Activated T-helper 1 cell treated with anti-CD3 and anti-CD28 coated beads, Interleukin-12 subunit alpha, Interleukin-12 subunit beta, Interleukin-2, Interleukin-4 antibody, amounts not matched to agents 30 ng/mL and 10 ng/mL and 1 ng/mL, durations not matched to agents 14 hours and 24 hours and 36 hours (primary cell): ENCODE results near the gene PCLO. TPM values are rescaled to one million over a fixed set of nuclear protein-coding genes. Genes with fewer than 3 reads are reported as not detected.

Source experiments
- DNase-seq: peaks from one replicate; pipeline ENCODE4 v3.0.0; 2021; ENCODE audit warnings: low spot score
- H3K27ac Mint-ChIP-seq: one replicate; pipeline ENCODE4 v1.8.0; 2021; ENCODE audit warnings: mild to moderate bottlenecking, mixed read lengths
- H3K27me3 Mint-ChIP-seq: one replicate; pipeline ENCODE4 v1.8.0; 2022; ENCODE audit warnings: mild to moderate bottlenecking, moderate library complexity, mixed read lengths; ENCODE audit not compliant: insufficient read depth
- H3K36me3 Mint-ChIP-seq: one replicate; pipeline ENCODE4 v1.8.0; 2021; ENCODE audit warnings: low read depth, mixed read lengths
- H3K4me1 Mint-ChIP-seq: one replicate; pipeline ENCODE4 v1.8.0; 2021; ENCODE audit warnings: low read depth, mixed read lengths
- H3K4me3 Mint-ChIP-seq: one replicate; pipeline ENCODE4 v1.8.0; 2021; ENCODE audit warnings: mild to moderate bottlenecking, moderate library complexity, mixed read lengths
- H3K9me3 Mint-ChIP-seq: one replicate; pipeline ENCODE4 v1.8.0; 2021; ENCODE audit warnings: mixed read lengths
- intact Hi-C: fragments of 100-400 bp; cut with micrococcal nuclease; formaldehyde crosslinking; loops from one replicate; pipeline ENCODE4 v1.15.1; 2024
- total RNA-seq: library from RNA; stranded (reverse); gene quantifications from 2 replicates; pipeline ENCODE4 v1.2.3, GENCODE V29; 2022

PCLO gene
- total RNA-seq, 1 donor from 2014 or later, result not detected

DNA sequence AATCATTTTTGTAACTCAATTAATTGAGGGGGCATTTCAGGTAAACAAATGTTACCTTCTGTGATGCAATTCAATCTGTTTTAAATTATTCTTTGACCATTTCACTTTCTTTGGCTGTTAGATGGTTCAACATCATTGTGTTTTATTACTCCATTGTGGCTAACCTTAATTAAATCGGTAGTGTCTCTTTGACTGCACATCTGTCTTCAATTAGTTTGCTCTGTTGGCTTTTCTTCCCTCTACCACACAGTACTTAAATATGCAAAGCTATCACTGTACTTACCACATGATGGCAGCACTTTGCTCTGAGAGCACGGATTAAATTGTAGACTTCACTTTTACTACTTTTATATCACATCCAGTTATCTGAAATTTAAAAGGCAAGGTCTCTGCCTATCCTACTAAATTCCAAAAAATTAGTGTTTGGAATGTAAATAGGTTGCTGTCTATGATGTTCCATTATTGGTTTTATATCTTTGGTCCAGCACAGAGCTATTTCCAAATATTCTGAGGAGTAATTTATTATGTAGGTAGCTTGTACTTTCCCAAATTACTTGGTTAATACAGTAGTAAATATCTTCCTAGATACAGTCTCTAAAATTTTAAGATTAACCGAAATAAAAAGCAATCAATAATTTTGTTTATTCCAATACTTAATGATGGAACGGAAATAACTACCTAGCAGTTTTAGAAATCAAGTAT is 352.0 kb downstream of the PCLO start:
- no peak overlapping the region for H3K4me3 Mint-ChIP-seq
- no peak overlapping the region for H3K27ac Mint-ChIP-seq
- H3K4me1 Mint-ChIP-seq, result no peaks in the 10 kb centered on the region
- H3K9me3 Mint-ChIP-seq, result no peaks in the 10 kb centered on the region
- H3K27me3 Mint-ChIP-seq, result no peaks in the 10 kb centered on the region
- DNase-seq, result no peak
- no peaks in the 10 kb centered on the region for H3K36me3 Mint-ChIP-seq
- intact Hi-C loops, result loop anchor here (5.0 kb wide), 1 partner anchor 847 kb away; no protein-coding TSS in a partner anchor

DNA sequence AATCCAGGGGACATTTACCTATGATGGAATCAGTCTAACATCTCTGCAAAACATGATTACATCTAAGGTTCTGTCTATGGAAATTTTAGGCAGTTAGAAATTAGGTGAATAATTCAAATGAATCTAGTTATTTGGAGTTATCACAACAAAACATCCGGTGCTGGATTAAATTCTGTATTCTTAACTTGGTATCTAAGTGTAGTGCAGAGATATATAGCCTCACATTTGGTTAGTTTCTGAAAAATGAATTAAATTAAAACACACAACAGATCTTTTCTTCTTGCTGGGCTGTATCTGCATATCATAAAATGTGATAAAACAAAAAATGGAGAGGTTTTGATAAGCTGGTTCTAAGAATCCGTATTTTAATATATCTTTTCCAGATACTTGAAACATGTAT is 354.1 kb downstream of the PCLO start:
- Mint-ChIP-seq H3K36me3 (no peaks in the 10 kb centered on the region), H3K27ac (no peak overlapping the region), H3K9me3 (no peaks in the 10 kb centered on the region), H3K27me3 (no peaks in the 10 kb centered on the region), H3K4me1 (no peaks in the 10 kb centered on the region), H3K4me3 (no peak overlapping the region)
- DNase-seq, result no peak
- intact Hi-C loops, result no loop called here

DNA sequence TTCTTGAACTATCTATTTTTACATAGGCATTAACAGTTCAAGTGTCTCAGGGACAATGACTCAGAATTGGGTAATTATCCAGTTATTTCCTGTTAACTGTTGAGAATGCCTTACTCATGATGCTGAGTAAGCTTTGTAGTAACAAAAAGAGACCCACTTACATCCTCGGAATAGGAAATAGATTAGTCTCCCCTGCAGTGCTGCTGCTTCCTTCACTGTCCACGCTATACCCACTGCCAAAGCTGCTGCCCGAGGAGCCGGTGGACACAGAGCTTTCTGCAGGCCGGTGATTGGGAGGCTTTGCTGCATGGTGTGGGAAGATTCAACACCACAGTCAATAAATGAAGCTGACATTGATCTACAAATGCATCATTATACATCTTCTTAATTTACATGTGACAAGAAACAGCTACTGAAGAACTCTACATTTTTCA is 357.1 kb downstream of the PCLO start:
- intact Hi-C loops, result no loop called here
- H3K27me3 Mint-ChIP-seq, result no peaks in the 10 kb centered on the region
- no peak overlapping the region for H3K4me3 Mint-ChIP-seq
- no peaks in the 10 kb centered on the region for H3K4me1 Mint-ChIP-seq
- no peaks in the 10 kb centered on the region for H3K9me3 Mint-ChIP-seq
- no peaks in the 10 kb centered on the region for H3K36me3 Mint-ChIP-seq
- H3K27ac Mint-ChIP-seq, result no peak overlapping the region
- no peak for DNase-seq

DNA sequence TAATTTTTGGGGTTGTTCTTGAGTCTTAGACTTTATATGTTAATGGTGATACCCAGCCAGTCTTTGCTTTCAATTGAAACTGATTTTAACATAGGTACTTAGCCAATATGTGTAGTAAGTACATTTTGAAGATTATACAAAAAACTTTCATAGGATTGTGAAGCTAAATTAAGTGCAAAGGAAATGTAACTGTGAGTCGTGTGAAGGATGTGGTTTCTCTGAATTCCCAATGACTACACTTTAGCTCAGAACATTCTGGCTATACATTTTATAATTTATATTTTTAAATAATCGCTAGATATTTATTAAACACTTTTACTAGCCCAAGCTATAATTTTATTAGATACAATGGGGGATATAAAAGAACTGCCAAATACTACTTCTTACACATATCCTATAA is 359.3 kb downstream of the PCLO start:
- Mint-ChIP-seq H3K27me3 (no peaks in the 10 kb centered on the region), H3K27ac (no peak overlapping the region), H3K4me3 (no peak overlapping the region), H3K9me3 (no peaks in the 10 kb centered on the region), H3K36me3 (no peaks in the 10 kb centered on the region), H3K4me1 (no peaks in the 10 kb centered on the region)
- intact Hi-C loops, result no loop called here
- DNase-seq, result no peak

DNA sequence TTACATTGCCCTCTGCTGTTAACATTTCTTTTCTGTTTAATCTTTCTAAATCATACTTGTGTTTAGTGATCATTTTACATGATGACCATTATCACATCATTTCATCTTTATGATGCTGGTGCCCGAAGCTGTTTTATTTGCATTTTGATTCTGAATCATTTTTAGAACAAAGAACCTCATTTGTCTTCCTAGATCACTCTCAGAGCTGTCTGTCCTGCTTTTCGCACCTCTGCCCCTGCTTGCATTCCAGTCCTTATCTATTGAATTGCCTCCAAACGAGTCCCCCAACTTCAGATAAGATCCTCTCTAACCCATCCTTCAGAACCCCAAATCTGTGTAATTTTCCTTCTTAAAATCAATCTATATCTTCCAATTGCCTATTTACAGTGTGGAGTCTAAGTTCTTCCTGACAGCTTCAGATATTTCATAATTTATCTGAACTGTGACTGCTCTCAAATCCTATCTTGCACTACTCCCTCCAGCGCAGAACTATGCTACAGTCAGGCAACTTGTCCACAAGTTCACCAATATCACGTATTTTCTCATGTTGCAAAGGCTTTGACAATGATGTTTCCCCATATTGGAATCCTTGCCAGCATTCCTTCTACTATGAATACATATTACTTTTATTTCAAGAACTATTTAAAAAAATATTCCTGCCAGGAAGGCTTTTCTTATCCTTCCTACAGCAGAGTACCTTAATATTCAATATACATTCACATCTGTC is 372.6 kb downstream of the PCLO start:
- intact Hi-C loops, result no loop called here
- Mint-ChIP-seq H3K9me3 (peaks cover 3% of the 10 kb centered on the region), H3K4me1 (no peaks in the 10 kb centered on the region), H3K4me3 (no peak overlapping the region), H3K27ac (no peak overlapping the region), H3K27me3 (no peaks in the 10 kb centered on the region), H3K36me3 (no peaks in the 10 kb centered on the region)
- no peak for DNase-seq

DNA sequence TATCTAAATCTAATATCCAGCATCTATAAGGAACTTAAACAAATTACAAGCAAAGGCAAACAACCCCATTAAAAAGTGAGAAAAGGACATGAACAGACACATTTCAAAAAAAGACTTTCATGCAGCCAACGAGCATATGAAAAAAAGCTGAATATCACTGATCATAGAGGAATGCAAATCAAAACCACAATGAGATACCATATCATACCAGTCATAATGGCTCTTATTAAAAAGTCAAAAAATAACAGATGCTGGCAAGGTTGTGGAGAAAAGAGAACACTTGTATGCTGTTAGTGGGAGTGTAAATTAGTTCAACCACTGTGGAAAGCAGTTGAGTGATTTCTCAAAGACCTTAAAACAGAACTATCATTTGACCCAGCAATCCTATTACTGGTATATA is 384.7 kb downstream of the PCLO start:
- H3K4me1 Mint-ChIP-seq, result no peaks in the 10 kb centered on the region
- H3K27ac Mint-ChIP-seq, result no peak overlapping the region
- no peaks in the 10 kb centered on the region for H3K27me3 Mint-ChIP-seq
- no peaks in the 10 kb centered on the region for H3K9me3 Mint-ChIP-seq
- no peaks in the 10 kb centered on the region for H3K36me3 Mint-ChIP-seq
- no peak for DNase-seq
- no peak overlapping the region for H3K4me3 Mint-ChIP-seq
- intact Hi-C loops, result loop anchor here (10.0 kb wide), 1 partner anchor 1657 kb away; no protein-coding TSS in a partner anchor

DNA sequence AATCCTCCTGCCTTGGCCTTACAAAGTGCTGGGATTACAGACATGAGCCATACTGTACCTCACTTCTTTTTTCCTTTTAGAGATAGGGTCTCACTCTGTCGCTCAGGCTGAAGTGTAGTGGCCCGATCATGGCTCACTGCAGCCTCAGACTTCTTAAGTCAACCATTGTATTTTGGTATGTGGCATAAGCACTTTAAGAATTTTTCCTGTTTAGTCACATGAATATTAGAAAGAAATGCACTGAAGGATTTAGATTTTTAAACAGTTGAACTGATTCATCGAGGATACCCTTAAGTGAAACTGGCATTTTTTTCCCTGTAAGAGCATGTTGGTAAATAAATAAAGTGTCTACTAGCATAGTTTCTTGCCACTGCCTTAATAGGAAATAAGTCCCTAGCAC is 399.8 kb downstream of the PCLO start:
- intact Hi-C loops, result no loop called here
- no peaks in the 10 kb centered on the region for H3K4me1 Mint-ChIP-seq
- H3K36me3 Mint-ChIP-seq, result no peaks in the 10 kb centered on the region
- H3K4me3 Mint-ChIP-seq, result no peak overlapping the region
- H3K27me3 Mint-ChIP-seq, result no peaks in the 10 kb centered on the region
- DNase-seq, result no peak
- H3K27ac Mint-ChIP-seq, result no peak overlapping the region
- H3K9me3 Mint-ChIP-seq, result no peaks in the 10 kb centered on the region

DNA sequence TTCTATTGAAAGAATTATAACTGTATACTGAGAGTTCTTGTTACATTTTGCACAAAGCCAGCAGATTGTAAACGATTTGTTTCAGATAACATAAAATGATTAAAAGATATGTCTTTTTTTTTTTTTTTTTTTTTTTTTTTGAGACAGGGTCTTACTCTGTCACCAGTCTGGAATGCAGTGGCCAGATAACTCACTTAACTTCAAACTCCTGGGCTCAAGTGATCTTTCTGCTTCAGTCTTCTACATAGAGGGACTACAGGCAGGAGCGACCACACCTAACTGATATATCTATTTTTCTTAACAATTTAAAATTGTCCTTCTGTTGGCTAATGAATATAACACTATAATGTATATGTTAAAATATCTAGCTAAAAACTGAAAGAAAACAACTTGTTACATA is 401.9 kb downstream of the PCLO start:
- Mint-ChIP-seq H3K4me1 (no peaks in the 10 kb centered on the region), H3K36me3 (no peaks in the 10 kb centered on the region), H3K9me3 (no peaks in the 10 kb centered on the region), H3K27me3 (no peaks in the 10 kb centered on the region), H3K4me3 (no peak overlapping the region), H3K27ac (no peak overlapping the region)
- intact Hi-C loops, result no loop called here
- DNase-seq, result no peak

DNA sequence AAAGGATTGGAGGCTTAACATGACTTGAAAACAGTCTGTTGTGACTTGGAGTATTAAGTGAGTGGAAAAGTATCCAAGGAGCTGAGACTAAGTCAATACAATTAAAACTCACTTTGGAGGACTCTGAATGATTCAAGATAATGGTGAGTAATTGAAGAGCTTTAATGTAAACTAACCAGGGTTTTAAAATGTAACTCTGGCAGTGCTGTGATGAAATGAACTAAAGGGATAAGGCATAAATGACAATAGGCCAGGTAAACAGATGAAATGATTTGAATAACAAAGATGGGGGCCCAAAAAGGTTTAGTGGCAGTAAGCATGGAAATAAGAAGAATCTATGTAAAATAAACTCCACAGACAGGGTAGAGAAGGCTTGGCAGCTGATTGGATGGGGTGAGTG is 402.6 kb downstream of the PCLO start:
- Mint-ChIP-seq H3K27ac (no peak overlapping the region), H3K9me3 (no peaks in the 10 kb centered on the region), H3K36me3 (no peaks in the 10 kb centered on the region), H3K27me3 (no peaks in the 10 kb centered on the region), H3K4me1 (no peaks in the 10 kb centered on the region), H3K4me3 (no peak overlapping the region)
- intact Hi-C loops, result no loop called here
- DNase-seq, result no peak

DNA sequence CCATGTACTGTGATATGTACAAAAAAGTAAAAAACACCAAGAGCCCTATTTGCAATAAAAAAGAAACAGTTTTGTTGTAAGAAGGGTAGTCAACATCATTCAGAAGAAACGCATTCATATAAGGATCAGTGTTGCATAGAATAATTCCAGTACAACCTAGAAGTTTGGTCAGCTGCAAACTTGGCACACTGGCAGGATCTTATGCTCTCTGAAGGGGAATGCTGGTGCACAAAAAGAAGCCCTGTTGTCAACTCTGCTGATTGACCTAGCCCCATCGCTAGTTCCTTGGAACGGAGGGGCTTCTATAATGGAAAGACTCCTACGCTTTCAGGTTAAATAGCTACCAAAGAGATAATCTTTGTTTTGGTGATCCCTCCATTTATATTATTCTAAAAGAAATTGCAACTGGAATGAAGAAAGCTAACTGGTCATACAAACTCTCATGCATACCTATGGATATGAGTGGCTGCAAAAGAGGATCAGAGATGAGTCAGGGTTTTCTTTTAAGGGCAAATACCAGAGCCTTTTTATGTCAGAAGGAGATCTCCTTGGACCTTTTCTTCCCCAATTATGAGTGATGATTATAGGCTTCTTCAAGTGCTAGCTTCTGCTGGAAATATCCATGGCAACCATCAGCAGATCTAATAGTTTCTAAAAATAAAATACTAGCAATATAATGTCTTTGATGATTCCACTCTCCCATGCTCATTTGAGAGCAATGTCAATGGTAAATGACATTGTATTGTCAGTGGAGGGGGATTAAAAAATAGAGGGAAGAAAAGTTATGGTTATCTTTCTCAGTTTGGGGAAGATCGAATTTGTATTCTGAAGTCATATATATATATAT is 406.8 kb downstream of the PCLO start:
- DNase-seq, result no peak
- intact Hi-C loops, result no loop called here
- H3K27me3 Mint-ChIP-seq, result no peaks in the 10 kb centered on the region
- H3K36me3 Mint-ChIP-seq, result no peaks in the 10 kb centered on the region
- H3K4me3 Mint-ChIP-seq, result no peak overlapping the region
- H3K9me3 Mint-ChIP-seq, result no peaks in the 10 kb centered on the region
- no peaks in the 10 kb centered on the region for H3K4me1 Mint-ChIP-seq
- H3K27ac Mint-ChIP-seq, result no peak overlapping the region

DNA sequence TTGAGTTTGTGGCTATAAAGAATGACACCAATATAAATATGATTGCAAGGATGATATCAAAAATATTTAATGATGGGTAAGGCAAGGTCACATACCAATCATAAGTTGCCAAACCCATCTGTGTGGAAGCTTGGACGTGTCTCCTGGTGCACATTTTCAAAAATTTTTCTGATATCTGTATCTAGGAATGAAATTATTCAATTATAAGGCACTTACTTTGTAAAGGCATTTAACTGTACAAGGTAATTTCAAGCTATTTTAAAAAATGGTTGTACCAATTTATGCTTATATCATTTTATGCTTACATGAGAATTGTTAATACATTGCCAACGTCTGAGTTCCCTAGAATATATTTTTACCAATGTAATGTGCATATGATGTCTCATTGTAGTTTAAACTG is 412.7 kb downstream of the PCLO start:
- H3K4me1 Mint-ChIP-seq, result no peaks in the 10 kb centered on the region
- no peaks in the 10 kb centered on the region for H3K9me3 Mint-ChIP-seq
- intact Hi-C loops, result no loop called here
- no peak for DNase-seq
- H3K27ac Mint-ChIP-seq, result no peak overlapping the region
- no peaks in the 10 kb centered on the region for H3K36me3 Mint-ChIP-seq
- H3K4me3 Mint-ChIP-seq, result no peak overlapping the region
- H3K27me3 Mint-ChIP-seq, result no peaks in the 10 kb centered on the region

DNA sequence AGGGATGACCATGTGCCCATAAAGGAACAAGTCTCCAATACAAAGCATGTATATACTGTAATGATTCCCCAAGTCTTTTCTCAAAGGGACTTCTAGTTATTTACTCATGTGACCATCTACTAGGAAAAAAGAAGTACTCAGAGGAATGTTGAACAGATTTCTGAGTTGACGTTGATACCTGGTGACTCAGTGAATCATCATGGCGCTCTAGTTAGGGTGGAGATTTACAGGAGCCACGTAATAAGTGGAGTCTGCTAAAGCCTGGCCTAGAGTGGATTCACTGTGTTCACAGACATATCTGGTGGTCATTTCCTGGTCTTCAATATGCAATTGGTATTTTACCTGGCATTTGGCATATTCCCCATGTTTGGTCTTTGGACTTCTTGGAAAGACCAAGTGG is 416.9 kb downstream of the PCLO start:
- no peak for DNase-seq
- Mint-ChIP-seq H3K9me3 (no peaks in the 10 kb centered on the region), H3K4me1 (no peaks in the 10 kb centered on the region), H3K36me3 (no peaks in the 10 kb centered on the region), H3K27ac (no peak overlapping the region), H3K4me3 (no peak overlapping the region), H3K27me3 (no peaks in the 10 kb centered on the region)
- intact Hi-C loops, result no loop called here

DNA sequence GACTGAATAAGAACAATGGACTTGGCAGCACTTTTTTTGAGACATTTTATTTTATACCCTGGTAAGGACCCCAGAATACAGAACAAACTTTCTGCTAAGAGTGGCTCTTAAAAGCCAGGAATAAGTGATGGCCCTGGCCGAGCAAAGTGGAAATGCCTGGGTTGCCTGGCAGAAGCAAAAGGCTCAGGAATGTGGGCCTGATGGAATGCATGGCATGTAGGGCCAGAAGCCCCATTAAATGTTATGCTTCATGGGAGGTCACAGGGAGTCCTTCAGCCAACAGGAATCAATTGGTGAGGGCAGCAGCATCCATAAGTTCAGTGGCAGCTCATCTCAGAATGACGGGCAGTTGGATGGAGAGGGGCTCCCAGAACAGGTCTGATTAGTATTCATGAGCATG is 417.6 kb downstream of the PCLO start:
- H3K4me3 Mint-ChIP-seq, result no peak overlapping the region
- H3K27me3 Mint-ChIP-seq, result no peaks in the 10 kb centered on the region
- H3K27ac Mint-ChIP-seq, result no peak overlapping the region
- intact Hi-C loops, result no loop called here
- DNase-seq, result no peak
- no peaks in the 10 kb centered on the region for H3K4me1 Mint-ChIP-seq
- H3K36me3 Mint-ChIP-seq, result no peaks in the 10 kb centered on the region
- H3K9me3 Mint-ChIP-seq, result no peaks in the 10 kb centered on the region
